ENCODE measurements around the gene C1orf56.

- TF ChIP-seq CTCF (IDR thresholded peaks at IDR 0.05 in 8 of 11, conservative IDR thresholded peaks at IDR 0.05 in 3 of 11), result no peak
- no peak for TF ChIP-seq POLR2A (IDR thresholded peaks at IDR 0.05)
Observed at GRCh38 chr1:151011154-151011850, 36.2 kb upstream of the C1orf56 start.

Data from spleen (tissue), 7 donors.